GM12878 (cell line): ENCODE measurements around the gene DNAJB4. TPM values are rescaled to one million over a fixed set of nuclear protein-coding genes. Genes with fewer than 3 reads are reported as not detected.

ENCODE experiments used
- ATAC-seq: fragments of 200-7000 bp; cut with Tn5 transposase; 3 replicates; pipeline ENCODE4 v1.9.1; 2020; ENCODE audit warnings: mild to moderate bottlenecking, moderate library complexity
- BruUV-seq: library from RNA; stranded (reverse); fragments of 400-500 nt; replicated peaks from 2 replicates; lab custom pipeline; 2021; lab: Mats Ljungman, UMichigan
- CTCF ChIA-PET: fragments of 300-600 bp; sonication (Branson Sonifier 250); formaldehyde crosslinking; extraction: SDS; loops from one replicate; lab custom pipeline; 2021; ENCODE audit warnings: inconsistent platforms; lab: Yijun Ruan, JAX
- POLR2A ChIA-PET: fragments of 350-600 bp; formaldehyde crosslinking; extraction: SDS; loops from one replicate; lab custom pipeline; 2021; ENCODE audit warnings: inconsistent platforms; lab: Charles Lee
- RAD21 ChIA-PET: fragments of 300-600 bp; sonication (Branson Sonifier 250); formaldehyde crosslinking; loops from one replicate; lab custom pipeline; 2023; ENCODE audit warnings: antibody characterized with exemption; ENCODE audit not compliant: unreplicated experiment; lab: Charles Lee
- SMC1A ChIA-PET: fragments of 300-600 bp; sonication (Branson Sonifier 250); formaldehyde crosslinking; loops from one replicate; lab custom pipeline; 2023; ENCODE audit not compliant: unreplicated experiment, uncharacterized antibody; lab: Charles Lee
- DNase-seq: peaks from one replicate; pipeline ENCODE4 v3.0.0-alpha.2; 2011; ENCODE audit warnings: low read depth, low spot score
- FAIRE-seq: peaks from 3 replicates; lab custom pipeline; 2011; peaks lifted over from hg19 to GRCh38; lab: Jason Lieb, UNC
- H2AFZ ChIP-seq: 2 replicates; pipeline ENCODE4 v1.6.0; 2011; ENCODE audit warnings: low read depth, low read length, control low read depth; ENCODE audit not compliant: control insufficient read depth
- H3K27ac ChIP-seq: 2 replicates; pipeline ENCODE4 v1.5.1; 2011; ENCODE audit warnings: control low read depth; ENCODE audit not compliant: control insufficient read depth, insufficient read depth
- H3K27me3 ChIP-seq, 2 experiments: replicated peaks in 1 of 2; 2 replicates each; pipeline versions ENCODE4 v1.6.0 to v1.6.1; 2011; ENCODE audit warnings: low read length in 1 of 2; ENCODE audit not compliant: control insufficient read depth in 2 of 2, insufficient read depth in 2 of 2
- H3K36me3 ChIP-seq, 2 experiments: 2 replicates each; pipeline ENCODE4 v1.5.1; 2011; ENCODE audit warnings: low read length in 1 of 2; ENCODE audit not compliant: control insufficient read depth in 2 of 2, insufficient read depth in 2 of 2
- H3K4me1 ChIP-seq: 2 replicates; pipeline ENCODE4 v1.6.1; 2011; ENCODE audit warnings: mild to moderate bottlenecking, low read length, moderate library complexity, mixed read lengths; ENCODE audit not compliant: control insufficient read depth, insufficient read depth
- H3K4me2 ChIP-seq: 2 replicates; pipeline ENCODE4 v1.6.0; 2011; ENCODE audit warnings: control low read depth; ENCODE audit not compliant: control insufficient read depth, insufficient read depth
- H3K4me3 ChIP-seq: fragments of 200-600 bp; sonication (generic); 2 replicates; pipeline ENCODE4 v1.5.1; 2016
- H3K79me2 ChIP-seq: 2 replicates; pipeline ENCODE4 v1.6.0; 2011; ENCODE audit warnings: low read length; ENCODE audit not compliant: control insufficient read depth, insufficient read depth
- H3K9ac ChIP-seq: 2 replicates; pipeline ENCODE4 v1.8.0; 2011; ENCODE audit warnings: low read length, control low read depth, mixed read lengths; ENCODE audit not compliant: control insufficient read depth, insufficient read depth
- H3K9me3 ChIP-seq: replicated peaks from 3 replicates; pipeline ENCODE4 v1.5.1; 2011; ENCODE audit warnings: mild to moderate bottlenecking, low read length; ENCODE audit not compliant: control insufficient read depth, insufficient read depth
- H4K20me1 ChIP-seq: 2 replicates; pipeline ENCODE4 v1.6.0; 2011; ENCODE audit not compliant: control insufficient read depth, insufficient read depth
- CEBPZ ChIP-seq: fragments of 150-350 bp; IDR thresholded peaks from 2 replicates; pipeline ENCODE4 v1.6.1; 2016; ENCODE audit warnings: low read depth, low read length
- CTCF ChIP-seq, 3 experiments: IDR thresholded peaks in 2 of 3; conservative IDR thresholded peaks in 1 of 3; 2 replicates each; pipeline ENCODE4 v1.5.1; 2011; ENCODE audit warnings: low read depth in 3 of 3, low read length in 3 of 3, mild to moderate bottlenecking in 3 of 3, control low read depth in 2 of 3, moderate library complexity in 2 of 3, inconsistent platforms in 1 of 3, mixed read lengths in 1 of 3; ENCODE audit not compliant: control insufficient read depth in 2 of 3, insufficient read depth in 1 of 3; ENCODE audit errors: extremely low read depth in 1 of 3
- ETV6 ChIP-seq, 2 experiments: fragments of 450-650 bp in 1 of 2; IDR thresholded peaks in 1 of 2; conservative IDR thresholded peaks in 1 of 2; 2 replicates each; pipeline ENCODE4 v1.6.1; 2014; ENCODE audit warnings: antibody characterized with exemption in 1 of 2, borderline replicate concordance in 1 of 2, low read depth in 1 of 2, mild to moderate bottlenecking in 1 of 2, moderate library complexity in 1 of 2
- IKZF2 ChIP-seq, 2 experiments: fragments of 450-650 bp; IDR thresholded peaks; 2 replicates each; pipeline ENCODE4 v1.6.1; 2017; ENCODE audit warnings: mild to moderate bottlenecking in 2 of 2, moderate library complexity in 2 of 2
- PAX5 ChIP-seq: IDR thresholded peaks from 2 replicates; pipeline ENCODE4 v1.6.1; 2011; ENCODE audit warnings: low read depth, low read length, borderline replicate concordance
- RELA ChIP-seq: fragments of 450-650 bp; IDR thresholded peaks from 2 replicates; pipeline ENCODE4 v1.8.0; 2014; ENCODE audit warnings: borderline replicate concordance; ENCODE audit not compliant: partially characterized antibody
- SIX5 ChIP-seq: IDR thresholded peaks from 2 replicates; pipeline ENCODE4 v1.6.1; 2011; ENCODE audit warnings: mild to moderate bottlenecking, low read depth, low read length, moderate library complexity; ENCODE audit not compliant: severe bottlenecking
- SPI1 ChIP-seq: IDR thresholded peaks from 2 replicates; pipeline ENCODE4 v1.6.1; 2011; ENCODE audit warnings: low read depth, mild to moderate bottlenecking, low read length, moderate library complexity, borderline replicate concordance; ENCODE audit not compliant: insufficient read depth
- YBX1 ChIP-seq: fragments of 450-650 bp; IDR thresholded peaks from 2 replicates; pipeline ENCODE4 v1.6.1; 2016; ENCODE audit warnings: antibody characterized with exemption
- ZBTB33 ChIP-seq: fragments of 450-650 bp; IDR thresholded peaks from 2 replicates; pipeline ENCODE4 v1.6.1; 2017; ENCODE audit warnings: mild to moderate bottlenecking
- ZNF207 ChIP-seq: fragments of 450-650 bp; IDR thresholded peaks from 2 replicates; pipeline ENCODE4 v1.6.1; 2014; ENCODE audit warnings: antibody characterized with exemption, mild to moderate bottlenecking, borderline replicate concordance
- WGBS: methylation state at CpG from one replicate; pipeline ENCODE4 v1.1.6; 2016; ENCODE audit warnings: low lambda C conversion rate; ENCODE audit not compliant: insufficient replicate concordance, insufficient coverage; ENCODE audit errors: missing lambda C conversion rate; 5-methylcytosine and 5-hydroxymethylcytosine counted together
- in situ Hi-C: fragments of 300-500 bp; cut with MboI; formaldehyde crosslinking; loops from 9 replicates; pipeline ENCODE4 v1.14.3; 2018; ENCODE audit warnings: mixed read lengths
- intact Hi-C: fragments of 100-400 bp; cut with micrococcal nuclease; formaldehyde crosslinking; loops from one replicate; pipeline ENCODE4 v1.14.2; 2022; ENCODE audit not compliant: unreplicated experiment
- polyA plus RNA-seq, 11 experiments: library from polyadenylated mRNA; depleted of rRNA in 4 of 11; unstranded in 6 of 11; stranded (reverse) in 5 of 11; fragments of >200 nt; fragmentation: Nextera tagmentation in 4 of 11; fragmentation: Illumina TruSeq in 1 of 11; extraction: Ambion mirVana in 4 of 11; extraction: Trizol in 1 of 11; gene quantifications; 1 replicate in 1 of 11; 2 replicates in 10 of 11; pipeline versions ENCODE4 v1.2.1 to v1.2.3, GENCODE V29; 2011 to 2016; ENCODE audit warnings: inconsistent platforms in 2 of 11, missing spikeins in 2 of 11, low read depth in 1 of 11
- total RNA-seq, 4 experiments: library from RNA; depleted of rRNA in 3 of 4; stranded (reverse); fragments of >200 nt in 3 of 4; fragmentation: Illumina TruSeq in 1 of 4; extraction: Trizol in 1 of 4; gene quantifications; 2 replicates each; pipeline versions ENCODE4 v1.2.1 to v1.2.3, GENCODE V29; 2013 to 2021
- TF ChIP-seq, protein P1 (sequence below): IDR thresholded peaks from 2 replicates; pipeline ENCODE4 v1.6.1; 2012; ENCODE audit warnings: low read depth, low read length, improper control_type of control experiment
- TF ChIP-seq, protein P2 (sequence below): IDR thresholded peaks from 2 replicates; pipeline ENCODE4 v1.6.1; 2011; ENCODE audit warnings: mild to moderate bottlenecking, low read depth, low read length, moderate library complexity; ENCODE audit not compliant: insufficient replicate concordance

Gene DNAJB4
- total and polyA plus RNA-seq, 10 of the 15 experiments (the other 5 are each of a cell fraction or from before 2014, with no cell fraction given), result 3.8 to 10.5 (median 6.6) TPM

DNA sequence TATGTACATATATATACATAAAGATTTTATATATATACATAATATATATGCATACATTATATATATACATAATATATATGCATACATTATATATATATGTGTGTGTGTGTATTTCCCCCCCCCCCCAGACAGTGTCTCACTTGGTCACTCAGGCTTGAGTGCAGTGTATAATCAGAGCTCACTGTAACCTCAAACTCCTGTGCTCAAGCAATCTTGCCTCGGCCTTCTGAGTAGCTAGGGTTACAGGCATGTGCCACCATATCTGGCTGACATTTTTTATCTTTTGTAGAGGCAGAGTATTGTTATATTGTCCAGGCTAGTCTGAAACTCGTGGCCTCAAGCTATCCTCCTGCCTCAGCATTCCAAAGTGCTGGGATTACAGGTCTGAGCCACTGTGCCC lies 16.8 kb upstream of the DNAJB4 start:
- peaks cover 3% of the 10 kb centered on the region; the same call in 1 of the 2 replicates for H3K4me1 ChIP-seq
- CTCF ChIA-PET, result interaction anchor here (1.0 to 2.1 kb wide), 3 partner anchors 12 to 22 kb away, joined by 3 to 6 read pairs (median 6); no protein-coding TSS in a partner anchor
- ATAC-seq, result no peak
- in situ Hi-C loops (no loop called here), intact Hi-C loops (no loop called here)
- H3K9me3 ChIP-seq, result no peaks in the 10 kb centered on the region
- RAD21 ChIA-PET, result no interaction called here
- H3K36me3 ChIP-seq, result no peaks in the 10 kb centered on the region
- no peaks in the 10 kb centered on the region for H4K20me1 ChIP-seq
- H3K4me3 ChIP-seq, result no peak overlapping the region
- WGBS, result 50% methylated on average over 2 of the region's 2 CpGs
- H3K4me2 ChIP-seq, result no peak overlapping the region
- no peaks in the 10 kb centered on the region for H3K79me2 ChIP-seq
- no peak for FAIRE-seq
- H3K9ac ChIP-seq, result no peak overlapping the region
- H3K27me3 ChIP-seq, result no peaks in the 10 kb centered on the region
- BruUV-seq, result no TSS peak
- H3K27ac ChIP-seq, result no peak overlapping the region
- H2AFZ ChIP-seq, result no peak overlapping the region
- DNase-seq, result no peak
- POLR2A ChIA-PET, result interaction anchor here (1.1 to 1.6 kb wide), 4 partner anchors 10 to 27 kb away, joined by 3 to 7 read pairs (median 4); partner anchors contain the start of gene DNAJB4
- SMC1A ChIA-PET, result interaction anchor here (0.7 to 1.9 kb wide), 3 partner anchors 9 to 17 kb away, joined by 3 to 6 read pairs (median 6); partner anchors contain the start of genes DNAJB4 and FUBP1
- no peak for TF ChIP-seq PAX5
- TF ChIP-seq IKZF2 (IDR thresholded peaks at IDR 0.05), result no peak
- TF ChIP-seq CEBPZ, result no peak
- TF ChIP-seq ZBTB33, result no peak
- no peak for TF ChIP-seq ETV6 (conservative IDR thresholded peaks at IDR 0.05 in 1 of 2, IDR thresholded peaks at IDR 0.05 in 1 of 2; ENCODE audit: borderline replicate concordance in 1 of 2, low read depth in 1 of 2)
- TF ChIP-seq SIX5, result no peak
- TF ChIP-seq CTCF (IDR thresholded peaks at IDR 0.05 in 2 of 3, conservative IDR thresholded peaks at IDR 0.05 in 1 of 3; ENCODE audit: control insufficient read depth in 2 of 3, extremely low read depth in 1 of 3, insufficient read depth in 1 of 3, low read depth in 3 of 3, low read length in 3 of 3), result no peak
- no peak for TF ChIP-seq ZNF207
- TF ChIP-seq, protein P1, sequence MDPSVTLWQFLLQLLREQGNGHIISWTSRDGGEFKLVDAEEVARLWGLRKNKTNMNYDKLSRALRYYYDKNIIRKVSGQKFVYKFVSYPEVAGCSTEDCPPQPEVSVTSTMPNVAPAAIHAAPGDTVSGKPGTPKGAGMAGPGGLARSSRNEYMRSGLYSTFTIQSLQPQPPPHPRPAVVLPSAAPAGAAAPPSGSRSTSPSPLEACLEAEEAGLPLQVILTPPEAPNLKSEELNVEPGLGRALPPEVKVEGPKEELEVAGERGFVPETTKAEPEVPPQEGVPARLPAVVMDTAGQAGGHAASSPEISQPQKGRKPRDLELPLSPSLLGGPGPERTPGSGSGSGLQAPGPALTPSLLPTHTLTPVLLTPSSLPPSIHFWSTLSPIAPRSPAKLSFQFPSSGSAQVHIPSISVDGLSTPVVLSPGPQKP, result no peak
- TF ChIP-seq YBX1, result no peak
- TF ChIP-seq RELA, result no peak
- TF ChIP-seq, protein P2, sequence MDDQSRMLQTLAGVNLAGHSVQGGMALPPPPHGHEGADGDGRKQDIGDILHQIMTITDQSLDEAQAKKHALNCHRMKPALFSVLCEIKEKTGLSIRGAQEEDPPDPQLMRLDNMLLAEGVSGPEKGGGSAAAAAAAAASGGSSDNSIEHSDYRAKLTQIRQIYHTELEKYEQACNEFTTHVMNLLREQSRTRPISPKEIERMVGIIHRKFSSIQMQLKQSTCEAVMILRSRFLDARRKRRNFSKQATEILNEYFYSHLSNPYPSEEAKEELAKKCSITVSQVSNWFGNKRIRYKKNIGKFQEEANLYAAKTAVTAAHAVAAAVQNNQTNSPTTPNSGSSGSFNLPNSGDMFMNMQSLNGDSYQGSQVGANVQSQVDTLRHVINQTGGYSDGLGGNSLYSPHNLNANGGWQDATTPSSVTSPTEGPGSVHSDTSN, result no peak
- TF ChIP-seq SPI1, result no peak
